SK-MEL-5 (cell line): ENCODE results near the gene GTSE1. TPM values are rescaled to one million over a fixed set of nuclear protein-coding genes. Genes with fewer than 3 reads are reported as not detected.
"Not testable (repeated sequence)": the region's sequence is repeated elsewhere in the genome, so short reads cannot be mapped to it uniquely, and the experiment has no call there.

Experiments used
- DNase-seq: peaks from one replicate; pipeline ENCODE4 v3.0.0-alpha.2; 2016; ENCODE audit warnings: low read depth, low spot score
- in situ Hi-C: cut with HindIII; loops from 2 replicates; pipeline ENCODE4 v1.10.0; 2016; ENCODE audit warnings: low sequenced_read_pairs, high pct_unique_total_duplicates, low pct_unique_long_range_greater_than_20kb
- polyA plus RNA-seq, 2 experiments: library from polyadenylated mRNA; depleted of rRNA; stranded (reverse); fragments of >200 nt; gene quantifications; 2 replicates each; pipeline ENCODE4 v1.2.3, GENCODE V29; 2015
- total RNA-seq: library from RNA; depleted of rRNA; stranded (reverse); fragments of >200 nt; shearing (Covaris generic); gene quantifications from 2 replicates; pipeline ENCODE4 v1.2.3, GENCODE V29; 2014; rRNA removed

The GTSE1 gene
- total RNA-seq, result 15.6 and 16.5 TPM in 2 replicates
- 37.9 and 45.2 TPM in 2 replicates for polyA plus RNA-seq (2015; cell fraction: cytosol; rRNA removed)
- polyA plus RNA-seq (2015; cell fraction: nucleus; rRNA removed), result 47.0 and 75.3 TPM in 2 replicates

GRCh38 chr22:46296257-46297150 lies at the start of gene GTSE1:
GTSE1 (plus strand) TSS chr22:46296870; CDS start chr22:46297401, 531 bp downstream.
- DNase-seq, result peak; percentile 99
- in situ Hi-C loops, result no loop called here

- DNase-seq, result no peak
- in situ Hi-C loops, result no loop called here
Measured at GRCh38 chr22:46247443-46247975, 49.2 kb upstream of the GTSE1 start.

GRCh38 chr22:46250035-46250782 lies 46.5 kb upstream of the GTSE1 start, which contains the start of gene CDPF1:
CDPF1 (minus strand) TSS chr22:46250293; CDS start chr22:46248284, 2,009 bp downstream.
- in situ Hi-C loops, result loop anchor here (25.0 kb wide), 1 partner anchor 113 kb away; no protein-coding TSS in a partner anchor
- DNase-seq, result peak; percentile 86

GRCh38 chr22:46250783-46251125 lies 45.9 kb upstream of the GTSE1 start:
- no peak for DNase-seq
- in situ Hi-C loops, result loop anchor here (25.0 kb wide), 1 partner anchor 113 kb away; no protein-coding TSS in a partner anchor

- DNase-seq, result no peak
- in situ Hi-C loops, result loop anchor here (25.0 kb wide), 1 partner anchor 114 kb away; no protein-coding TSS in a partner anchor
Measured at GRCh38 chr22:46251266-46251665, 45.4 kb upstream of the GTSE1 start.

GRCh38 chr22:46251816-46252380 lies 44.8 kb upstream of the GTSE1 start:
- in situ Hi-C loops, result loop anchor here (25.0 kb wide), 1 partner anchor 115 kb away; no protein-coding TSS in a partner anchor
- DNase-seq, result no peak

- in situ Hi-C loops, result loop anchor here (25.0 kb wide), 1 partner anchor 119 kb away; no protein-coding TSS in a partner anchor
- no peak for DNase-seq
Measured at GRCh38 chr22:46256358-46256958, 40.2 kb upstream of the GTSE1 start.

- in situ Hi-C loops, result loop anchor here (25.0 kb wide), 1 partner anchor 122 kb away; no protein-coding TSS in a partner anchor
- DNase-seq, result no peak
Measured at GRCh38 chr22:46259374-46259773, 37.3 kb upstream of the GTSE1 start.

GRCh38 chr22:46260038-46260437 lies 36.6 kb upstream of the GTSE1 start:
- in situ Hi-C loops, result loop anchor here (25.0 kb wide), 1 partner anchor 123 kb away; no protein-coding TSS in a partner anchor
- no peak for DNase-seq

GRCh38 chr22:46262449-46263215 lies 34.0 kb upstream of the GTSE1 start:
- DNase-seq, result no peak

GRCh38 chr22:46263216-46263590 lies 33.5 kb upstream of the GTSE1 start, which contains the start of gene PKDREJ:
PKDREJ (minus strand) TSS chr22:46263343; CDS start chr22:46263322, 21 bp downstream.
- no peak for DNase-seq
- in situ Hi-C loops, result loop anchor here (25.0 kb wide), 1 partner anchor 126 kb away; no protein-coding TSS in a partner anchor

More at GRCh38 chr22:46262449-46263215, 34.0 kb upstream of the GTSE1 start:
- in situ Hi-C loops, result loop anchor here (25.0 kb wide), 1 partner anchor 125 kb away; no protein-coding TSS in a partner anchor

GRCh38 chr22:46264520-46264919 lies 32.1 kb upstream of the GTSE1 start:
- DNase-seq, result not testable (repeated sequence)
- in situ Hi-C loops, result loop anchor here (25.0 kb wide), 1 partner anchor 127 kb away; no protein-coding TSS in a partner anchor

GRCh38 chr22:46265627-46266026 lies 31.0 kb upstream of the GTSE1 start:
- in situ Hi-C loops, result loop anchor here (25.0 kb wide), 1 partner anchor 128 kb away; no protein-coding TSS in a partner anchor
- DNase-seq, result not testable (repeated sequence)

GRCh38 chr22:46267431-46268279 lies 29.0 kb upstream of the GTSE1 start, which contains the start of gene TTC38:
TTC38 (plus strand) TSS chr22:46268008; CDS start chr22:46268040, 32 bp downstream.
- DNase-seq, result peak; percentile 84
- in situ Hi-C loops, result loop anchor here (25.0 kb wide), 1 partner anchor 130 kb away; no protein-coding TSS in a partner anchor

- in situ Hi-C loops, result loop anchor here (25.0 kb wide), 1 partner anchor 132 kb away; no protein-coding TSS in a partner anchor
- no peak for DNase-seq
Measured at GRCh38 chr22:46269564-46269963, 27.1 kb upstream of the GTSE1 start.
